HL-60/S4 (cell line): ENCODE measurements around the gene P2RY14.
"Not testable (repeated sequence)": the region's sequence is repeated elsewhere in the genome, so short reads cannot be mapped to it uniquely, and the experiment has no call there.

Experiments used
- in situ Hi-C: fragments of 300-500 bp; cut with MboI; formaldehyde crosslinking; loops from 2 replicates; pipeline ENCODE4 v1.14.3; 2022; ENCODE audit warnings: low sequenced_read_pairs

P2RY14 gene

GRCh38 chr3:151265866-151266265 lies 12.5 kb downstream of the P2RY14 start:
- in situ Hi-C loops: no loop called here

GRCh38 chr3:151265166-151265565 lies 13.2 kb downstream of the P2RY14 start:
- in situ Hi-C loops: no loop called here

GRCh38 chr3:151264605-151265004 lies 13.7 kb downstream of the P2RY14 start:
- in situ Hi-C loops: no loop called here

- in situ Hi-C loops: no loop called here
Measured at GRCh38 chr3:151262871-151263525, 15.3 kb downstream of the P2RY14 start.

GRCh38 chr3:151259664-151260063 lies 18.7 kb downstream of the P2RY14 start:
- in situ Hi-C loops: no loop called here

- in situ Hi-C loops: no loop called here
Measured at GRCh38 chr3:151256749-151257148, 21.6 kb downstream of the P2RY14 start.

- in situ Hi-C loops: no loop called here
Measured at GRCh38 chr3:151248772-151249337, 29.5 kb downstream of the P2RY14 start.

- in situ Hi-C loops: not testable (repeated sequence)
Measured at GRCh38 chr3:151242006-151242405, 36.3 kb downstream of the P2RY14 start.

GRCh38 chr3:151236736-151237135 lies 41.6 kb downstream of the P2RY14 start:
- in situ Hi-C loops: no loop called here

GRCh38 chr3:151236316-151236715 lies 42.0 kb downstream of the P2RY14 start:
- in situ Hi-C loops: no loop called here

GRCh38 chr3:151234825-151235224 lies 43.5 kb downstream of the P2RY14 start:
- in situ Hi-C loops: no loop called here

GRCh38 chr3:151232991-151233390 lies 45.4 kb downstream of the P2RY14 start:
- in situ Hi-C loops: no loop called here

GRCh38 chr3:151232403-151232802 lies 45.9 kb downstream of the P2RY14 start:
- in situ Hi-C loops: not testable (repeated sequence)

- in situ Hi-C loops: no loop called here
Measured at GRCh38 chr3:151230646-151231045, 47.7 kb downstream of the P2RY14 start.

GRCh38 chr3:151228666-151229040 lies 49.7 kb downstream of the P2RY14 start:
- in situ Hi-C loops: loop anchor here (5.0 to 10.0 kb wide), 2 partner anchors 46 to 61 kb away; partner anchors contain the start of gene P2RY14

- in situ Hi-C loops: loop anchor here (5.0 to 10.0 kb wide), 2 partner anchors 47 to 61 kb away; partner anchors contain the start of gene P2RY14
Measured at GRCh38 chr3:151227807-151228665, 50.3 kb downstream of the P2RY14 start.

- in situ Hi-C loops: loop anchor here (5.0 to 10.0 kb wide), 2 partner anchors 47 to 60 kb away; partner anchors contain the start of gene P2RY14
Measured at GRCh38 chr3:151227266-151227806, 51.0 kb downstream of the P2RY14 start.

- in situ Hi-C loops: loop anchor here (5.0 to 10.0 kb wide), 2 partner anchors 48 to 60 kb away; partner anchors contain the start of gene P2RY14
Measured at GRCh38 chr3:151226825-151227224, 51.5 kb downstream of the P2RY14 start.

- in situ Hi-C loops: loop anchor here (5.0 to 10.0 kb wide), 2 partner anchors 49 to 59 kb away; partner anchors contain the start of gene P2RY14
Measured at GRCh38 chr3:151226088-151226563, 52.2 kb downstream of the P2RY14 start.

- in situ Hi-C loops: loop anchor here (5.0 to 10.0 kb wide), 2 partner anchors 49 to 58 kb away; partner anchors contain the start of gene P2RY14
Measured at GRCh38 chr3:151225040-151225975, 53.0 kb downstream of the P2RY14 start.
